NCI-H2227 (cell line): Measurements from ENCODE around the gene IYD.

Source experiments
- DNase-seq: peaks from one replicate; lab custom pipeline; 2025; ENCODE audit not compliant: unreplicated experiment; lab: John Stamatoyannopoulos, UW

The IYD gene

GRCh38 chr6:150368762-150369161 is at the start of gene IYD:
IYD (plus strand) TSS chr6:150369012; CDS start chr6:150369032, 20 bp downstream.
- no peak for DNase-seq

- no peak for DNase-seq
Measured at GRCh38 chr6:150319924-150320323, 48.9 kb upstream of the IYD start.

GRCh38 chr6:150320442-150320841 is 48.4 kb upstream of the IYD start:
- DNase-seq: no peak

GRCh38 chr6:150322466-150322871 is 46.3 kb upstream of the IYD start:
- no peak for DNase-seq

- no peak for DNase-seq
Measured at GRCh38 chr6:150323205-150323604, 45.6 kb upstream of the IYD start.

- no peak for DNase-seq
Measured at GRCh38 chr6:150324044-150324443, 44.8 kb upstream of the IYD start.

GRCh38 chr6:150325066-150325772 is 43.6 kb upstream of the IYD start:
- DNase-seq: no peak

GRCh38 chr6:150327117-150327774 is 41.6 kb upstream of the IYD start:
- no peak for DNase-seq

- no peak for DNase-seq
Measured at GRCh38 chr6:150328744-150329405, 39.9 kb upstream of the IYD start.

GRCh38 chr6:150331344-150331743 is 37.5 kb upstream of the IYD start:
- DNase-seq: no peak

GRCh38 chr6:150332939-150333584 is 35.8 kb upstream of the IYD start:
- DNase-seq: no peak

- no peak for DNase-seq
Measured at GRCh38 chr6:150333585-150333941, 35.2 kb upstream of the IYD start.

GRCh38 chr6:150334790-150335783 is 33.7 kb upstream of the IYD start:
- DNase-seq: peak; percentile 47

- peak; percentile 14 for DNase-seq
Measured at GRCh38 chr6:150336299-150336698, 32.5 kb upstream of the IYD start.

GRCh38 chr6:150336708-150337107 is 32.1 kb upstream of the IYD start:
- DNase-seq: no peak

GRCh38 chr6:150342126-150342525 is 26.7 kb upstream of the IYD start:
- no peak for DNase-seq

- DNase-seq: no peak
Measured at GRCh38 chr6:150343434-150343833, 25.4 kb upstream of the IYD start.

- no peak for DNase-seq
Measured at GRCh38 chr6:150345781-150346180, 23.0 kb upstream of the IYD start.

- DNase-seq: no peak
Measured at GRCh38 chr6:150346346-150346745, 22.5 kb upstream of the IYD start.

GRCh38 chr6:150347845-150348244 is 21.0 kb upstream of the IYD start:
- DNase-seq: no peak

GRCh38 chr6:150349546-150349945 is 19.3 kb upstream of the IYD start:
- DNase-seq: no peak
